ENCODE measurements around the gene ORAI2.
"Not testable (repeated sequence)": the region's sequence is repeated elsewhere in the genome, so short reads cannot be mapped to it uniquely, and the experiment has no call there.

The ORAI2 gene

GRCh38 chr7:102433219-102434038 is at the start of gene ORAI2:
TSS of gene ORAI2 (plus strand) at chr7:102433575. CDS start at chr7:102438957, 5,382 bp downstream.
- DNase-seq = peak; percentile 85

DNA sequence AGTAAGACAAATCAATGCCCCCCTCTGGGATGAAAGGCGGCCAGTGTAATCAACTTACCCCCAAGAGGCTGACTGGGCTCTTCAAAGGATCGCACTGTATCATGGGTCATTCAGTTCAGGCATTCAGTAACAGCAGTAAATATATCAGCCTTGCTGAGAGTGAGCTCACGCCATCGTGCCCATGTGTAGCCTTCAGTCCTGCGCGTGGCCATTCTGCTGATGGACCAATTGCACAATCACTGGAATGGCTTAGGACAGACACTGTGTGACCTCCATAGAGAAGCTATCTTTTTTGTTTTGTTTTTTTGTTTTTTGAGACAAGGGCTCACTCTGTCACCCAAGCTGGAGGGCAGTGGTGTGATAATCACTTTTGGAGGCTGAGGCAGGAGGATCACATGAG is 46.3 kb upstream of the ORAI2 start:
- no peak for DNase-seq

GRCh38 chr7:102389810-102390209 is 43.6 kb upstream of the ORAI2 start:
- DNase-seq = no peak

DNA sequence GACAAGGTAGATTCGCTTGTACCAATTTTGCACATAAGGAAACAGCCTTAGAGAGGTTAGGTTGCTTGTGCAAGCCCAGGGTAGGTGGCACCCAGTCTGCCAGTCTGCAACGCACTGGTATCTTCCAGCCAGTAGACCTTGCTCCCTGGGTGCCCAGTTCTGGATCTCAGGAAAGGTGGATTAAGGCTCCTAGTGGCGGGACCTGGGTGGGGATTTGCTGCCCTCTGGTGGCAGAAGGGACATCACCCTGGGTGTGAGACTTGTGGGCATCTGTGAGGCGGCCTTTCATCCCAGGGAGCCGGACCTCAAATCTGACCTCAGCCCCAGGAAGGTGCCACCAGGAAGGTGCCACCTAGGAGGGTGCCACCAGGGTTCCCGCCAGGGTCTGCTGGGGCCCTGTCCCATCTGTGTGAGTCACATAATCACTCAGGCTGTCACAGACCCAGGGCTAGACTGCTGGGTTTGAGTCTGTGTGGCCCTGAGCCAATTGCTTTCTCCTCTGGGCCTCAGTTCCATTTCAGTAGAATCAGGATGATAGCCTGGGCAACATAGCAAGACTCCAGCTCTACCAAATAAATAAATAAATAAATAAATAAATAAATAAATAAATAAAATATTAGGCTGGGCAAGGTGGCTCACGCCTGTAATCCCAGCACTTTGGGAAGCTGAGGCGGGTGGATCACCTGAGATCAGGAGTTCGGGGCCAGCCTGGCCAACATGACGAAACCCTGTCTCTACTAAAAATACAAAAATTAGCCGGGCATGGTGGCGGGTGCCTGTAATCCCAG is 42.5 kb upstream of the ORAI2 start:
- peak; percentile 77 for DNase-seq

DNA sequence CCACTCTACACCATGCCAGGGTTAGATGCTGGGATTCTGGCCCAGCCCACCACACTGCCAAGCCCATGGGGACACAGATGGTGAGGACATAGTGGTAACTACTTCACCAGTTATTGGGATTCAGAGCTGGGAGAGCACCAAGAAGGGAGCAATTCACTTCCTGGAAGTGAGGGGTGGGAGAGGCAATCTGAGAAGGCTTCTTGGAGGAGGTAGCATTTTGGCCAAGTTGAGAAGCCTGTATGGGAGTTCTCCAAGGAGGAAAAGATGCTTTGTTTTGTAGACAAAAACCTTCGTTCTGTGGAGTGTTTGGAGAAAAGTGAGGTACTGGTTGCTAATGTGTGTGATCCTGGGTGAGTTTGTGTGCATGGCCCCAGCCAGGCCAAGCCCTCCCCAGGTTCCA is 41.0 kb upstream of the ORAI2 start:
- DNase-seq = no peak

DNA sequence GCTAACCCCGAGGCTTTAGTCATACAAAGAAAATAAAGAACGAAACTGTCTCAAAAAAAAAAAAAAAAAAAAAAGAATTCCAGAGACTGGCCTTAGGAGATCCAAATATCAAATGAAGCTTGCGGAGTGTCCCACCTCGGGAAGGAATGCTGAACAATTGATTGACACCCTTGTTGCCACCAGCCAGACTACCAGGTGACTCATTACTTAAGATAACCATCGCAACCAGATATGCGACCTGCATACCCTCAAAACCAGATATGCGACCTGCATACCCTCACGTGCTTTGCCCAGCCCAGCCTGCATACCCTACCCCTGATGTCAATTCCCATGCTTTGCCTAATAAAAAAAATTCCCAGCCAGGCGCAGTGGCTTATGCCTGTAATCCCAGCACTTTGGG is 39.9 kb upstream of the ORAI2 start:
- DNase-seq = no peak

DNA sequence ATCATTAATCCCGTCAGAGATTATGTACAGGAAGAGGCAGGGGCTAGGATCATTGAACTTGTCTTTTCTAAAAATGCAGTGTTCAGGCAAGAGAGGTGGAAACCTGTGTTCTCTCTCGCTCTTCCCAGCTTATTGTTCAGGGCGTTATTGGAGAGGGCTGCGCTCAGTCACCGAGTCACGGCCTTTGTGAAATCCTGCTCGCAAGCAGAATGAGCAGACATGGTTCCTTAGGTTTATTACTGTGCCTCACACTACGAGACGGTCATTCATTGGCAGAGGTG is 37.8 kb upstream of the ORAI2 start:
- peak; percentile 28 for DNase-seq

DNA sequence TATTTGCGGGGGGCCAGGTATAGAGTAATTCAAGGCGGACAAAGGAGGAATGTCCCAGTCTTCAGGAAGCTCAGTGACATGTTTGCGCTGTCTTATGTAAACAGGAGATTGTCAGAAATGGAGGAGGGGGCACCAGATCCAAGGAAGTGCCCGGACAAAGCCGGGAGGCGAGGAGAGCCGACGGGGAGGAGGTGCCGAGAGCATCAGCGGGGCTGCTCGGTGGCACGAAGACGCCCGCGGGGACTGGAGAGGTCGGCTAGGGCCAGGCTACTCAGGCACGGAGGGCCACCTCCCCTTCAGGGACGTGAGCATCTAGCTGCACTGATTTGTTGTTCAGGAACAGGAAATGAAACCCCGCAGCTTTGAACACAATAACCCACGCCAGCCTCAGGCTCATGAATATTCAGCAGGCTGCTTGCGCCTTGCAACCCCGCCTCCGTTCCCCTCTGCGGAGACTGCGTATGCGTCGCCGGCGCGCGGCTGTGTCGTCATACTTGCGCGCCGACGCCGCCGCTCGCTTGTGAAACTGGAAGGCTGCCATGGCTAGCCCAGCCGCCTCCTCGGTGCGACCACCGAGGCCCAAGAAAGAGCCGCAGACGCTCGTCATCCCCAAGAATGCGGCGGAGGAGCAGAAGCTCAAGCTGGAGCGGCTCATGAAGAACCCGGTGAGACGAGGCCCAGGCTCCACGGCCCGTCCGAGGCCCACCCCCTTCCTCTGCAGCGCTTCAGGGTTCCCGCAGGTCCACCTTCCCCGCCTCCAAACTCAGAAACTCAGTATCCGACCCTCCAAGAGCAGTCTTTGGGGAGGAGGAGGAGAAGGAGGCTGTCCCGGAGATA is 37.3 kb upstream of the ORAI2 start, which contains the start of gene PRKRIP1:
PRKRIP1 (plus strand) TSS at position 491 of the 837 bp plus-strand sequence; CDS start at position 540, 49 bp downstream.
- peak; percentile 91 for DNase-seq

GRCh38 chr7:102396710-102397019 is 36.7 kb upstream of the ORAI2 start:
- no peak for DNase-seq

GRCh38 chr7:102398543-102398942 is 34.8 kb upstream of the ORAI2 start:
- no peak for DNase-seq

DNA sequence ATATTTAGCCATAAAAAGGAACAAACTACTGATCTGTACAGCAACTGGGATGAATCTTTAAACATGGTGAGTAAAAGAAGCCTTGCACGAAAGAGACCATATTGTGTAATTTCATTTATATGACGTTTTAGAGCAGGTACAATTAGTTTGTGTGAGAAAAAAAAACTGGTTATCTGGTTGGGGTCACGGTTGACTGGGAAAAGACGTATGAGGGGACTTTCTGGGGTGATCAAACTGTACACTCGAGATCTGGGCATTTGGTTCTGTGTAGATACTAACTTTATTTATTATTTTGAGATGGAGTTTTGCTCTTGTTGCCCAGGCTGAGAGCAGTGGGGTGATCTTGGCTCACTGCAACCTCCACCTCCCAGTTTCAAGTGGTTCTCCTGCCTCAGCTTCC is 33.0 kb upstream of the ORAI2 start:
- no peak for DNase-seq

- DNase-seq = no peak
These were observed 29.8 kb upstream of the ORAI2 start for GRCh38 chr7:102403563-102403962.

GRCh38 chr7:102404005-102404861 is 29.1 kb upstream of the ORAI2 start:
- DNase-seq = no peak

DNA sequence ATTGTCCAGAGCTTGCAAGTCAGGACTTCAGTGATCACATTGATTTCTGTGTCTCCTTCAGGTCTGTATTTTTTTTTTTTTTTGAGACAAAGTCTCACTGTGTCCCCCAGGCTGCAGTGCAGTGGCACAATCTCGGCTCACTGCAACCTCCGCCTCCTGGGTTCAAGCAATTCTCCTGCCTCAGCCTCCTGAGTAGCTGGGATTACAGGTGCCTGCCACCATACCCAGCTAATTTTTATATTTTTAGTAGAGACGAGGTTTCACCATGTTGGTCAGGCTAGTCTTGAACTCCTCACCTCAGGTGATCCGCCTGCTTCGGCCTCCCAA is 28.6 kb upstream of the ORAI2 start:
- not testable (repeated sequence) for DNase-seq

DNA sequence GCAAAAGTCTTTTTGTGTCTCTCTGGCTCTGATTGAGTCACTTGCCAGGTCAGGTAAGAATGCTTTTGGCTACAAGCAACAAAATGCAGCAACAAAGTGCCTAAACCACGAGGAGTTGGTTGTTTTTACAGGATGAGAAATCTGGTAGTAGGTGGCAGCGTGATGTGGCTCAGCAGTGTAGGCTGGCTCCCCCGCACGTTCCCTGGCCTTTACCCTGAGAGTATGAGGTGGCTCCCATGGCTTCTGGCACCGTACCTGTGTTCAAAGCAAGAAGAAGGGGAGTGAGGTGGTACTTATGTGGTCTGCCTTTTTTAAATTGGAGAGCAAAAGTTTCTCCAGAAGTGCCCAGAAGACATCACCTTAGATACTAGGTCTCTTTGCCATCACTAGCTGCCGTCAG is 25.5 kb upstream of the ORAI2 start:
- DNase-seq = no peak

- not testable (repeated sequence) for DNase-seq
These were observed 24.8 kb upstream of the ORAI2 start for GRCh38 chr7:102408530-102408929.

GRCh38 chr7:102409340-102409739 is 24.0 kb upstream of the ORAI2 start:
- DNase-seq = no peak

DNA sequence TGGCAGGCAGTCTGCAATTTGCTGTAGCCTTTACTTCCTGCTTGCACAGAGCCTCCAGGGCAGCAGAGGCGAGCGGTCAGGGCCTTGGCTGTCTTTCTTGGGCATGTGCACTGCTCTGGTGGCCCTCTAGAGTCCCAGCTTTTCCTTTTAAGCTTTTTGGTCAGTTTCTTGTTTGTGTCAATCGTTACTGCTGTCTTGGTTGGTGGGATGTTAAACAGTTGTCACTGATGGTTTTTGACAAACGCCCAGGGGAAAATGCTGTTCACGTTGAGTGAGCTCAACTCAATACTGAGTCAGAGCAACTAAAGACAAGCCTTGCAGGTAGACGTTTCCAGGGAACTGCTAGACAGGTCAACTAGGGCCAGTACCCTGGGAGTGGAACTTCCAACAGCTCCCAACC is 23.3 kb upstream of the ORAI2 start:
- no peak for DNase-seq

- no peak for DNase-seq
These were observed 22.5 kb upstream of the ORAI2 start for GRCh38 chr7:102410918-102411317.

DNA sequence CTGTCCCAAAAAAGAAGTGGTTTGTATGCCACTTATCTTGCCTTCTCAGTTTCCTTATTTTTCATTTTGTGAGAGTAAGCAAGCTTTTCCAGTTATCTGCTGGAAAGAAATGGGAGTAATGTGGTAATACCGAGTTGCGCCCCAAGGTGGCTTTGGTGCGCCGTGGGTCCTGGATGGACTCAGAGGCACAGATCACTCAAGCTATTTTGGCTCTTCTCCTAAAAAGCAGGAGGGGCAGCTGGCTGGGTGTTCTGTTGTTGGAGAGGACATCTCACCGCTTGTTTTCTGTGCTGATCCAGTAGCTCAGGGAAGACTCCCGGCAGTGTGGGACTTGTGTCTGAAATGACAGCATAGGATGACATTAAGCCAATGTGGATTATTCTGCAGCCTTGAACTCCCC is 20.8 kb upstream of the ORAI2 start:
- DNase-seq = peak; percentile 24

DNA sequence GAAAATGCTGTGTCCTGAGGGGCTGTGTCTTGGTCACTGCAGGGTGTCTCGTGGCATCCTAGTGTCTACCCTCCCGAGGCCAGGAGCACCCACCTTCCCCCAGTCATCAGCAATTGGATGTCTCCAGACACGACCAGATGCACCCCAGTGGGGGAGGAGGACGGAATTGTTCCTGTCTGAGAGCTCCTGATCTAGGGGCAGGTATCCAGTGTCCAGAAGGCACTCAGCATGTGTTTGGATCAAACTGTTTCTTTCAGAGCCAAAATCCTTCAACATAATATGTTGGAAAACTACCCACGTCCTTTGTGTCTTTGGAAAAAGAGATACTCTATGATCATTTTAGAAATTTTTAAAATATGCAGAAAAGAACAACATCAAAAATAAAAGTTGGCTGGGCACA is 20.3 kb upstream of the ORAI2 start:
- no peak for DNase-seq

DNA sequence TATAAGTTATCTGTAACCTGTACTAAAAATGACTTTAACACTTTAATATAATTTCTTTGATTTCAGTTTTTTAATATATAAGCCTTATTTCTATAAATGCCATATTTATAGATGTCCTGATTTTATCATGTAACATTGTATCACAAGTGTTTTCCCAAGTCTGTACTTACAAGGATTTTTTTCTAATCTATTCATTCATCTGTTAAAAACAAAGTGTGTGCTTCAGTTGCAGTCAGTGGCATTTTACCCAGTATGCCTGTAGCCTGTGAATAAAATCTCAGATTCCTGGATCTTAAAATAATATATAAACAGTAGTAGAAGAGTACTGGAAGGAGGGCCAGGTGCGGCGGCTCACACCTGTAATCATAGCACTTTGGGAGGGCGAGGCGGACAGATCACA is 19.8 kb upstream of the ORAI2 start:
- DNase-seq = no peak
